Effector memory CD4-positive, alpha-beta T cell (primary cell): Measurements from ENCODE around the gene SCN4A.
"Not testable (repeated sequence)": the region's sequence is repeated elsewhere in the genome, so short reads cannot be mapped to it uniquely, and the experiment has no call there.

Experiments used
- DNase-seq, 3 donors: peaks; one replicate each; pipeline ENCODE4 v3.0.0-alpha.2; 2020
- H3K27ac ChIP-seq: 2 replicates; pipeline ENCODE4 v1.7.0; 2013; ENCODE audit warnings: mild to moderate bottlenecking, low read length, moderate library complexity; ENCODE audit not compliant: insufficient read depth, poor library complexity, severe bottlenecking
- H3K27me3 ChIP-seq: replicated peaks from 2 replicates; pipeline ENCODE4 v1.7.0; 2013; ENCODE audit warnings: mild to moderate bottlenecking, low read length; ENCODE audit not compliant: insufficient read depth, control insufficient read depth, poor library complexity, severe bottlenecking
- H3K36me3 ChIP-seq: 2 replicates; pipeline ENCODE4 v1.7.0; 2013; ENCODE audit warnings: mild to moderate bottlenecking, low read length, moderate library complexity; ENCODE audit not compliant: control insufficient read depth, insufficient read depth
- H3K4me1 ChIP-seq: 2 replicates; pipeline ENCODE4 v1.7.0; 2013; ENCODE audit warnings: low read length, mild to moderate bottlenecking; ENCODE audit not compliant: control insufficient read depth, insufficient read depth, poor library complexity, severe bottlenecking
- H3K4me3 ChIP-seq: 2 replicates; pipeline ENCODE4 v1.7.0; 2013; ENCODE audit warnings: low read length, low read depth, mild to moderate bottlenecking; ENCODE audit not compliant: insufficient read depth, poor library complexity, severe bottlenecking
- H3K9me3 ChIP-seq: 2 replicates; pipeline ENCODE4 v1.7.0; 2013; ENCODE audit warnings: mild to moderate bottlenecking, low read length, moderate library complexity; ENCODE audit not compliant: control insufficient read depth

SCN4A gene

GRCh38 chr17:63984651-63985386 lies 12.1 kb upstream of the SCN4A start:
- peak overlapping the region; percentile 25 for H3K27ac ChIP-seq
- no peaks in the 10 kb centered on the region for H3K27me3 ChIP-seq
- no peak overlapping the region for H3K4me3 ChIP-seq
- peak; percentile 39 to 58 (median 47) for DNase-seq
- peaks cover 17% of the 10 kb centered on the region for H3K4me1 ChIP-seq
- no peaks in the 10 kb centered on the region for H3K36me3 ChIP-seq
- no peaks in the 10 kb centered on the region for H3K9me3 ChIP-seq

GRCh38 chr17:63984236-63984635 lies 11.5 kb upstream of the SCN4A start:
- Histone ChIP-seq H3K27ac (no peak overlapping the region), H3K4me1 (peaks cover 17% of the 10 kb centered on the region), H3K9me3 (no peaks in the 10 kb centered on the region), H3K36me3 (no peaks in the 10 kb centered on the region), H3K27me3 (no peaks in the 10 kb centered on the region), H3K4me3 (no peak overlapping the region)
- no peak for DNase-seq

- Histone ChIP-seq H3K27ac (no peak overlapping the region), H3K4me3 (no peak overlapping the region), H3K9me3 (no peaks in the 10 kb centered on the region), H3K27me3 (no peaks in the 10 kb centered on the region), H3K36me3 (no peaks in the 10 kb centered on the region), H3K4me1 (peaks cover 17% of the 10 kb centered on the region)
- no peak for DNase-seq
Observed at GRCh38 chr17:63983320-63983719, 10.6 kb upstream of the SCN4A start.

GRCh38 chr17:63982641-63983040 lies 9.9 kb upstream of the SCN4A start:
- H3K27me3 ChIP-seq, H3K36me3 ChIP-seq, H3K27ac ChIP-seq, H3K4me3 ChIP-seq, H3K9me3 ChIP-seq, DNase-seq: not testable (repeated sequence)
- H3K4me1 ChIP-seq: peaks cover 17% of the 10 kb centered on the region

DNA sequence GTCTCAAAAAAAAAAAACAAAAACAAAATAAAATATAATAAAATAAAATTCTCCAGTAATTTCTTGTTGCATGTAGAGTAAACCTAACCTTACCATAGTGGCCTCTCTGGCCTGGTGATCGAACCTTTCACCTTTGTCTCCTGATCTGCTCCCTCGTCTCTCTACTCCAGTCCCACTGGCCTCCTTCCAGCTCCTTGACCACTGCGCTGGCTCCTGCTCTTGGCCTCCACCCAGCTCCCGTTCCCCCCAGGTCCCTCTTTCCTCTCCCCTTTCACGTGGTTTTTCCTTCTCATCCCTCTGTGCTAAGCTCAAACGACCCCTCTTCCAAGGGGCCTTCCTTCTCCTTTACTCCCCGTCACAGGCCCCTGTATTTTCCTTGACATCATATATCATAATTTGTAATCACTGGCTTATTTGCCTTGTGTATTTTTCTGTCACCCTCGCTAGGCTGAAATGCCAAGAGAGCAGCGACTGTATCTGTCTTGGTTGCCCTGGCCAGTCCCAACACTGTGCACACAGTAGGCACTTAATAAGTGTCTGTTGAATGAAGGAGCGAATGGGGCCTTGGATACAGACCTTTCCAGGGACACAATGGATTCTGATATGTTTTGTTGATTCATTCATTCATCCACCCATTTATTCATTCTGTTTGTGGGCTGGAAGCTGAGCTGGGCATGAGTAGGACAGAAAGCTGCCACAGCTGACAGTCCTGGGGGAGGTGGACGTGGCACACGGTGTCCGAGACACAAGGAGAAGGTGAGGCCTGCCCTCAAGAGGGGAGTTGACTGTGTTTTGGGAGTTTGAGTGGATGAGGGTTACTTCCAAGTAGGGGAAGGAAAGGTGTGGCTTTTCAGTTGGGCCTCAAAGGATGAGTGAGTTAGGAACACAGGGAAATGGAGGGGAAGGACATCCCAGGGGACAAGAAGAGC lies 5.8 kb upstream of the SCN4A start:
- no peak for DNase-seq
- no peaks in the 10 kb centered on the region for H3K27me3 ChIP-seq
- no peaks in the 10 kb centered on the region for H3K4me1 ChIP-seq
- H3K9me3 ChIP-seq: no peaks in the 10 kb centered on the region
- H3K4me3 ChIP-seq: no peak overlapping the region
- no peak overlapping the region for H3K27ac ChIP-seq
- no peaks in the 10 kb centered on the region for H3K36me3 ChIP-seq

DNA sequence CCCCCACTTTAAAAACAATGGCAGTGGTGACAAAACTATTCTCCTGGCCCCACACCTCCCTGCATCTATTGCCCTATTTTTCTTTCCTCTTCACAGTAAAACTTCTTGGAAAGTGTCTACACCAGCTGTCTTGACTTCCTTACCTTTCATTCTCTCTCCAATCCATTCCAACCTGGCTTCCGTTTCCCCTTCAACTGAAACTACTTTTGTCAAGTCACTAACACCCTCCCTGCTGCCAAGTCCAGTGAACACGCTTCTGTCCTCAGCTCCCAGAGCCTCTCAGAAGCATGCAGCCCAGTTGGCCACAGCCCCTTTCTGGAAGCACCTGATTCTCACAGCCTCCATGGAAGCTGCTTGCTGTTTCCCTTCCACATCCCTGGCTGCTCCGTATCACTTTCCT lies 4.0 kb upstream of the SCN4A start:
- H3K36me3 ChIP-seq: no peaks in the 10 kb centered on the region
- H3K4me1 ChIP-seq: no peaks in the 10 kb centered on the region
- H3K27ac ChIP-seq: no peak overlapping the region
- DNase-seq: no peak
- no peak overlapping the region for H3K4me3 ChIP-seq
- H3K9me3 ChIP-seq: no peaks in the 10 kb centered on the region
- H3K27me3 ChIP-seq: no peaks in the 10 kb centered on the region

GRCh38 chr17:63975541-63976092 lies 2.9 kb upstream of the SCN4A start:
- no peaks in the 10 kb centered on the region for H3K9me3 ChIP-seq
- no peaks in the 10 kb centered on the region for H3K27me3 ChIP-seq
- no peak overlapping the region for H3K4me3 ChIP-seq
- no peaks in the 10 kb centered on the region for H3K4me1 ChIP-seq
- H3K36me3 ChIP-seq: no peaks in the 10 kb centered on the region
- H3K27ac ChIP-seq: no peak overlapping the region
- no peak for DNase-seq

- Histone ChIP-seq H3K4me3 (no peak overlapping the region), H3K9me3 (no peaks in the 10 kb centered on the region), H3K4me1 (no peaks in the 10 kb centered on the region), H3K27ac (no peak overlapping the region), H3K36me3 (no peaks in the 10 kb centered on the region), H3K27me3 (no peaks in the 10 kb centered on the region)
- no peak for DNase-seq
Observed at GRCh38 chr17:63974594-63975192, 2.0 kb upstream of the SCN4A start.

DNA sequence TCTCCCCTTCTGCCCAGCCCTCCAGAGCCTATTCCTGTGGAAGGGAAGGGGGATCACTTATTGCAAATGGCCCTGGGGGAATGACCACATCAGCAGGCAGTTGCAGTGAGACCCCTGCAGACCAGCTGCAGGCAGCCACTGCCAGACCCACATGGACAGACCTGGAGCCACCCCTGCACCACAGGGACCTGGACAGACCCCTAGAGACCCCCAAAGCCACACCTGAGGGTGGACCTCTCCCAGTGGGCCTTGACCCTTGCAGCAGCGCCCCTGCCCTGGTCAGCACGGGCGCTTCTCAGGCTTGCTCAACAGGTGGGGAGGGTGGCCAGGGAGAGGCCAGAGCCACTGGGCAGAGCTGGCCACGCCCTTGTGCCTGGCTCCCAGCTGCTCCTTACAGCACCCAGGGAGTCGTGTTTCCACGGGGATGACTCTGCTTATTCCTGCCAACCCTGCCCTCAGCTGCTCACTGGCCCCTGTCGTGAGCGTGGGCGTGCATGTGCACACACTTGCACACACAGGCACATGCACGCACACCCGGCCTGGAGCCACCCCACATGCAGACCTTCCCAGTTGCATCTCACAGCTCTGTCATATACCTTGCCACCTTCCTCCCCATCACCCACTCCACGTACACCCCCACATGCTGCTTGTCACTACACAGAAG lies 1.3 kb upstream of the SCN4A start:
- Histone ChIP-seq H3K27ac (no peak overlapping the region), H3K4me3 (no peak overlapping the region)

More for the DNA sequence above, 1.3 kb upstream of the SCN4A start:
- no peaks in the 10 kb centered on the region for H3K27me3 ChIP-seq
- no peaks in the 10 kb centered on the region for H3K36me3 ChIP-seq
- H3K9me3 ChIP-seq: no peaks in the 10 kb centered on the region
- H3K4me1 ChIP-seq: no peaks in the 10 kb centered on the region
- no peak for DNase-seq
